DMS 273 (cell line): ENCODE results near the gene CAPN5.

Experiments used
- DNase-seq: peaks from one replicate; lab custom pipeline; 2025; ENCODE audit not compliant: unreplicated experiment; lab: John Stamatoyannopoulos, UW

The CAPN5 gene

GRCh38 chr11:77114089-77114463 lies 47.3 kb downstream of the CAPN5 start:
- DNase-seq, result no peak

GRCh38 chr11:77115181-77115611 lies 48.4 kb downstream of the CAPN5 start:
- DNase-seq, result peak; percentile 25

- no peak for DNase-seq
Observed at GRCh38 chr11:77115956-77116355, 49.2 kb downstream of the CAPN5 start.

- DNase-seq, result no peak
Observed at GRCh38 chr11:77117492-77117891, 50.7 kb downstream of the CAPN5 start.

GRCh38 chr11:77118086-77118485 lies 51.3 kb downstream of the CAPN5 start:
- DNase-seq, result no peak

GRCh38 chr11:77118971-77119370 lies 52.2 kb downstream of the CAPN5 start:
- DNase-seq, result no peak

GRCh38 chr11:77119531-77119936 lies 52.8 kb downstream of the CAPN5 start:
- no peak for DNase-seq

GRCh38 chr11:77120571-77120970 lies 53.8 kb downstream of the CAPN5 start:
- no peak for DNase-seq

- DNase-seq, result no peak
Observed at GRCh38 chr11:77121096-77121640, 54.4 kb downstream of the CAPN5 start.

- no peak for DNase-seq
Observed at GRCh38 chr11:77121876-77122575, 55.3 kb downstream of the CAPN5 start.

- no peak for DNase-seq
Observed at GRCh38 chr11:77122576-77123212, 55.9 kb downstream of the CAPN5 start.

- DNase-seq, result no peak
Observed at GRCh38 chr11:77123591-77123990, 56.8 kb downstream of the CAPN5 start.

GRCh38 chr11:77124041-77124440 lies 57.3 kb downstream of the CAPN5 start:
- no peak for DNase-seq

GRCh38 chr11:77124488-77124887 lies 57.7 kb downstream of the CAPN5 start:
- no peak for DNase-seq

- DNase-seq, result no peak
Observed at GRCh38 chr11:77125191-77125590, 58.4 kb downstream of the CAPN5 start.

- no peak for DNase-seq
Observed at GRCh38 chr11:77125695-77126094, 58.9 kb downstream of the CAPN5 start.

- peak; percentile 17 for DNase-seq
Observed at GRCh38 chr11:77126156-77126775, 59.5 kb downstream of the CAPN5 start.

- DNase-seq, result no peak
Observed at GRCh38 chr11:77126861-77127234, 60.1 kb downstream of the CAPN5 start.

GRCh38 chr11:77127235-77127911 lies 60.6 kb downstream of the CAPN5 start:
- peak; percentile 50 for DNase-seq

GRCh38 chr11:77127920-77128691 lies 61.3 kb downstream of the CAPN5 start, which contains the start of gene MYO7A:
TSS of gene MYO7A (plus strand) at chr11:77128246. CDS start at chr11:77130635, 2,389 bp downstream.
- DNase-seq, result no peak
